D721Med (cell line): ENCODE data around the gene KLF4.
"Not testable (repeated sequence)": the region's sequence is repeated elsewhere in the genome, so short reads cannot be mapped to it uniquely, and the experiment has no call there.

Source experiments
- DNase-seq: peaks from one replicate; pipeline ENCODE4 v3.0.0; 2011; ENCODE audit warnings: low spot score; ENCODE audit not compliant: insufficient read length
- FAIRE-seq: peaks from 2 replicates; lab custom pipeline; 2011; peaks lifted over from hg19 to GRCh38; lab: Jason Lieb, UNC
- TF ChIP-seq, protein P1 (sequence below): IDR thresholded peaks from 2 replicates; pipeline ENCODE4 v1.5.1; 2012; ENCODE audit warnings: mild to moderate bottlenecking, control low read depth; ENCODE audit not compliant: insufficient read depth; ENCODE audit errors: missing control alignments

KLF4 gene

DNA sequence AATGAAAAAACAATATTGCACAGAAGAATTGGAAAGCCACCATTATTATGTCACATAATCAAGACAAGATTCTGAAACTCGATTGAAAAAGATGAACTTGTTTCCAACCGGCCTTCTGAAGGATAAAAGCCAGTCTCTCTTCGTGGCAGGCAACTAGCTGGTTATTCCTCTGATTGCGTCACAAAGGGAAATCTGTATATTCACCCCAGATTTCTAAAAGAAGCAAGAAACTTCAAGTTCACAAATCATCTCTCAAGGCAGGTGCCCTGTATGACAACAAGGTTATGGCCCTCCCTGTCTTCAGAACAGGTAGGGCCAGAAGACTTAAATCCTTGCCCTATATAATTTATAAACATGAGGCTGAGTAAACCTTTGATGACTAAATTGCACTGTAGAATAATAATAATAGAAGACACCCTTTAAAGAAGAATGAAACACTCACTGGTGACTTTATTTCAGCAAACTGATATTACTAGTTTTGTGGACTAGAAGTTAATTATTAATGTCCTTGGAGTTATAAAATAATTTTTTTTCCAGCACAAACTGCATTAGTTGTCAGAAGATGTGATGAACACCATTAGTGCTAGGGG is 2.9 kb upstream of the KLF4 start:
- DNase-seq (no peak), FAIRE-seq (no peak)
- TF ChIP-seq, protein P1, sequence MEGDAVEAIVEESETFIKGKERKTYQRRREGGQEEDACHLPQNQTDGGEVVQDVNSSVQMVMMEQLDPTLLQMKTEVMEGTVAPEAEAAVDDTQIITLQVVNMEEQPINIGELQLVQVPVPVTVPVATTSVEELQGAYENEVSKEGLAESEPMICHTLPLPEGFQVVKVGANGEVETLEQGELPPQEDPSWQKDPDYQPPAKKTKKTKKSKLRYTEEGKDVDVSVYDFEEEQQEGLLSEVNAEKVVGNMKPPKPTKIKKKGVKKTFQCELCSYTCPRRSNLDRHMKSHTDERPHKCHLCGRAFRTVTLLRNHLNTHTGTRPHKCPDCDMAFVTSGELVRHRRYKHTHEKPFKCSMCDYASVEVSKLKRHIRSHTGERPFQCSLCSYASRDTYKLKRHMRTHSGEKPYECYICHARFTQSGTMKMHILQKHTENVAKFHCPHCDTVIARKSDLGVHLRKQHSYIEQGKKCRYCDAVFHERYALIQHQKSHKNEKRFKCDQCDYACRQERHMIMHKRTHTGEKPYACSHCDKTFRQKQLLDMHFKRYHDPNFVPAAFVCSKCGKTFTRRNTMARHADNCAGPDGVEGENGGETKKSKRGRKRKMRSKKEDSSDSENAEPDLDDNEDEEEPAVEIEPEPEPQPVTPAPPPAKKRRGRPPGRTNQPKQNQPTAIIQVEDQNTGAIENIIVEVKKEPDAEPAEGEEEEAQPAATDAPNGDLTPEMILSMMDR: no peak

DNA sequence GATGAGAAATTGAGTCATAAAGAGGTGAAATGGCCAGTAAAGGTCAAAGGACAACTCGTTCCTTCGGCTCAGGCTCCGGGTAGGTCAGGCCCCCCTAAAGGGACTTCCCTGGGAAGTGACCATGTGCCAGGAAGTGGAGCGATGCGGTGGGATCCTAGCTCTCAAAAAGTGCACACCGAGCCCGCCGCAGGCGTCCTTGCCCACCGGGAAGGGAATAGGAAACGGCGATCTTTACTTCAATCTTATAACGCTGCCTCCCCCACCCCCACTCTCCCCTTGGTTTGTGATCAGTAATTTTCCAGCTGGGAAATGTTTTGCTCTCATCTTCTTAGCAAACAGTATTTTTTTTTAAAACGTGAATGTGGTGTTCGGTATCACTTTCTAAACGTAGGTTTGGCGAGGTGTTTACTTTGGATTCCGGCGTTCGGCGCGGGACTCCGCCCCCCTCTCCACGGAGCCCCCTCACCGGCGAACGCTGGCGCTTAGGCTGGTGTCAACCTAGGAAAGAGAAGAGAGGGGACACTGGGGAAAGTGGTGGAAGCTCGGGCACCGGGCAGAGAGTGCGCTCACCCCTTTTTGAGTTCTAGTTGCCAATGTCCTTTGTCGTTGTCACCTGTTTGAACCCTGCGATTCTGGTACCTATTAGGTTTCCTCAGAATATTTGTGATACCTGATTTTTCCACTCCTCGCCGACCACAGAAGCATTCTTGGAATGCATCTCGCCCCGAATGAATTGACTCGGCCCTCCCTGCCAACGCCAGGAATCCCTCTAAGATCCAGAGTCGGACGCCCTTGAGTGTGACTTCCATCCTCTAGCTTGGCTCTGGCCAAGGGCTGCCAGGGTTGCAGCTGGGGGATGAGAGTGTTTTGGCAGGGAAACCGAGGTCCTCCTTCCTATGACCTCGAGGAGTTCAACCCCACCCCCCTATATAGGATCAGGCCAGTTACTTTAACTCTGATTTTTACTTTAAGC is 1.8 kb upstream of the KLF4 start:
- TF ChIP-seq, protein P1: no peak
- FAIRE-seq (no peak), DNase-seq (no peak)

DNA sequence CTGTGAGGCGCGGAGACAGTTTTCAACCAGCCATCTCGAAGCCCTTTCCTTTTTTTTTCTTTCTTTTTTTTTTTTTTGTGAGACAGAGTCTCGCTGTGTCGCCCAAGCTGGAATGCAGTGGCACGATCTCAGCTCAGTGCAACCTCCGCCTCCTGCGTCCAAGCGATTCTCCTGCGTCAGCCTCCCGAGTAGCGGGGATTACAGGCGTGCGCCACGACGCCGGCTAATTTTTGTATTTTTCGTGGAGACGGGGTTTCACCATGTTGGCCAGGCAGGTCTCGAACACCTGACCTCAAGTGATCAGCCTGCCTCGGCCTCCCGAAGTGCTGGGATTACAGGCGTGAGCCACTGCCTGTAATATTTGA is 1.0 kb upstream of the KLF4 start:
- DNase-seq, FAIRE-seq: not testable (repeated sequence)

DNA sequence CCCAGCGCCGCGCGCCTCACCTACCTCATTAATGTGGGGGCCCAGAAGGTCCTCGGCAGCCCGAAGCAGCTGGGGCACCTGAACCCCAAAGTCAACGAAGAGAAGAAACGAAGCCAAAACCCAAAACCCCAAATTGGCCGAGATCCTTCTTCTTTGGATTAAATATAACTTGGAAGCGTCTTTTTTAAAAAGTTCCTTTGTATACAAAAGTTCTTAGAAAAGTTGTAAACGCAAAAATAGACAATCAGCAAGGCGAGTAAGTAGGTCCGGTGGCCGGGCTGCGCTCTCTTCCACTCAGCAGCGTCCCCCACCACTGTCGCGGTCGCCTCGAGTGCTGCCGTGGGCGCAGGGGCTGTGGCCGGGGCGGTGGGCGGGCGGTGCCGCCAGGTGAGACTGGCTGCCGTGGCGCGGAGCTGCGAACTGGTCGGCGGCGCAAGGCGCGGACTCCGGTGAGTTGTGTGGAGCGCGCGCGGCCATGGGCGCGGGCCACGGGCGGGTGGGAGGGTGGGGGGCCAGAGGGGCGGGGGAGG is 360 bp downstream of the KLF4 start:
- TF ChIP-seq, protein P1: no peak
- no peak for FAIRE-seq

DNA sequence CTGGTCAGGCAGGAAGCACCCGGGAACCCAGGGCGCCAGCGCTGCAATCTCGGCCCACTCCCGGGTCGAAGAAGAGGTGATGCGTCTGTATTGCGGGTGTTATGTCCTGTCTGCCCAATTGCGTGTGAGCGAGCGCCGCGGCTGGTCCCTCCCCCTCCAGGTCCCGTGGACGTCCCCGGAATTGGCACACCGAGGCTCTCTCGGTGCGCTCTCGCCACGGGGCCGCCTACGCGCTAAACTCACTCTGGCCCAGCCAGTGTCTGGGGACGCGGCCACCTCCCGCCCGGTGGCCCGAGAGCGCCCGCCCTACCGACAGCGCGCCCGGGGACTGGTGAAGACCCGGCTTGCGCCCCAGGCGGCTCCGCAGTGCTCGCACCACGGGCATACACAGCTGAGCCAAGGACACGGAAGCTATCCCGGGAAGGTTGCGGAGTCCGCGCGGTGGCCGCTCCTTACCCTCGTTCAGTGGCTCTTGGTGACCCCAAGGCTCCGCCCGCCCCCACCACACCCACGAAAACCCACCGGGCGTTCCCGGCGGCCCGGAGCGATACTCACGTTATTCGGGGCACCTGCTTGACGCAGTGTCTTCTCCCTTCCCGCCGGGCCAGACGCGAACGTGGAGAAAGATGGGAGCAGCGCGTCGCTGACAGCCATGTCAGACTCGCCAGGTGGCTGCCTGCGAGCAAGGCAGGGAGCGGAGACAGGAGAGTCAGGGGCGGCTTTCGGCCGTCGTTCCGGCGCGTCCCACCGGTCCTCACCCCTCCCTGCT is 1.0 kb downstream of the KLF4 start:
- TF ChIP-seq, protein P1: no peak
- DNase-seq (no peak), FAIRE-seq (no peak)

More for the DNA sequence above, 360 bp downstream of the KLF4 start:
- no peak for DNase-seq

DNA sequence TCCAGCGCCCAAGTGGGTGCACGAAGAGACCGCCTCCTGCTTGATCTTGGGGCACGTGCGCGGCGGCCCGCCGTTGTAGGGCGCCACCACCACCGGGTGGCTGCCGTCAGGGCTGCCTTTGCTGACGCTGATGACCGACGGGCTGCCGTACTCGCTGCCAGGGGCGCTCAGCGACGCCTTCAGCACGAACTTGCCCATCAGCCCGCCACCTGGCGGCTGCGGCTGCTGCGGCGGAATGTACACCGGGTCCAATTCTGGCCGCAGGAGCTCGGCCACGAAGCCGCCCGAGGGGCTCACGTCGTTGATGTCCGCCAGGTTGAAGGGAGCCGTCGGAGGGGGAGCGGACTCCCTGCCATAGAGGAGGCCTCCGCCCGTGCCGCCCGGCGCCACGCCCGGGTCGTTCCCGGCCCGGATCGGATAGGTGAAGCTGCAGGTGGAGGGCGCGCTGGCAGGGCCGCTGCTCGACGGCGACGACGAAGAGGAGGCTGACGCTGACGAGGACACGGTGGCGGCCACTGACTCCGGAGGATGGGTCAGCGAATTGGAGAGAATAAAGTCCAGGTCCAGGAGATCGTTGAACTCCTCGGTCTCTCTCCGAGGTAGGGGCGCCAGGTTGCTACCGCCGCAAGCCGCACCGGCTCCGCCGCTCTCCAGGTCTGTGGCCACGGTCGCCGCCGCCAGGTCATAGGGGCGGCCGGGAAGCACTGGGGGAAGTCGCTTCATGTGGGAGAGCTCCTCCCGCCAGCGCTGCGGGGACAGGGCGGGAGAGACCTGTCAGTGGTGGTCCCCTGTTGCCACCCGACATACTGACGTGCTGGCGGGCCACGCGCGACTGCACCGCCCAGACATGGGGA is 1.8 kb downstream of the KLF4 start:
- DNase-seq (no peak), FAIRE-seq (no peak)
- TF ChIP-seq, protein P1: peak; percentile 58
